ENCODE results near the gene CNTN6.

Gene CNTN6

GRCh38 chr3:1092771-1093170 is at the start of gene CNTN6:
Gene CNTN6 (plus strand): TSS chr3:1093024. CDS start chr3:1148009, 54,985 bp downstream.
- in situ Hi-C loops (cut with MboI; ENCODE audit: low pct_unique_long_range_greater_than_20kb, low sequenced_read_pairs), result no loop called here
- DNase-seq, result no peak

- in situ Hi-C loops (cut with MboI; ENCODE audit: low pct_unique_long_range_greater_than_20kb, low sequenced_read_pairs), result no loop called here
- no peak for DNase-seq
These were observed 44.3 kb upstream of the CNTN6 start for GRCh38 chr3:1048558-1048957.

GRCh38 chr3:1055870-1056269 is 37.0 kb upstream of the CNTN6 start:
- in situ Hi-C loops (cut with MboI; ENCODE audit: low pct_unique_long_range_greater_than_20kb, low sequenced_read_pairs), result no loop called here
- DNase-seq, result no peak

GRCh38 chr3:1056744-1057143 is 36.1 kb upstream of the CNTN6 start:
- no peak for DNase-seq
- in situ Hi-C loops (cut with MboI; ENCODE audit: low pct_unique_long_range_greater_than_20kb, low sequenced_read_pairs), result no loop called here

- DNase-seq, result no peak
- in situ Hi-C loops (cut with MboI; ENCODE audit: low pct_unique_long_range_greater_than_20kb, low sequenced_read_pairs), result no loop called here
These were observed 35.4 kb upstream of the CNTN6 start for GRCh38 chr3:1057436-1057835.

GRCh38 chr3:1068985-1069384 is 23.8 kb upstream of the CNTN6 start:
- in situ Hi-C loops (cut with MboI; ENCODE audit: low pct_unique_long_range_greater_than_20kb, low sequenced_read_pairs), result no loop called here

GRCh38 chr3:1072041-1072440 is 20.8 kb upstream of the CNTN6 start:
- DNase-seq, result no peak
- in situ Hi-C loops (cut with MboI; ENCODE audit: low pct_unique_long_range_greater_than_20kb, low sequenced_read_pairs), result no loop called here

More at GRCh38 chr3:1068985-1069384, 23.8 kb upstream of the CNTN6 start:
- no peak for DNase-seq

GRCh38 chr3:1079662-1080061 is 13.2 kb upstream of the CNTN6 start:
- DNase-seq, result no peak
- in situ Hi-C loops (cut with MboI; ENCODE audit: low pct_unique_long_range_greater_than_20kb, low sequenced_read_pairs), result no loop called here

GRCh38 chr3:1082108-1082507 is 10.7 kb upstream of the CNTN6 start:
- peak; percentile 35 for DNase-seq
- in situ Hi-C loops (cut with MboI; ENCODE audit: low pct_unique_long_range_greater_than_20kb, low sequenced_read_pairs), result no loop called here

GRCh38 chr3:1087066-1087560 is 5.7 kb upstream of the CNTN6 start:
- no peak for DNase-seq
- in situ Hi-C loops (cut with MboI; ENCODE audit: low pct_unique_long_range_greater_than_20kb, low sequenced_read_pairs), result no loop called here

- DNase-seq, result no peak
- in situ Hi-C loops (cut with MboI; ENCODE audit: low pct_unique_long_range_greater_than_20kb, low sequenced_read_pairs), result no loop called here
These were observed 4.3 kb upstream of the CNTN6 start for GRCh38 chr3:1088503-1088902.

- DNase-seq, result no peak
- in situ Hi-C loops (cut with MboI; ENCODE audit: low pct_unique_long_range_greater_than_20kb, low sequenced_read_pairs), result no loop called here
These were observed 1.5 kb upstream of the CNTN6 start for GRCh38 chr3:1091286-1091685.

GRCh38 chr3:1092061-1092460 is 763 bp upstream of the CNTN6 start:
- DNase-seq, result no peak

GRCh38 chr3:1093217-1093616 is 393 bp downstream of the CNTN6 start:
- in situ Hi-C loops (cut with MboI; ENCODE audit: low pct_unique_long_range_greater_than_20kb, low sequenced_read_pairs), result no loop called here
- DNase-seq, result no peak

More at GRCh38 chr3:1092061-1092460, 763 bp upstream of the CNTN6 start:
- in situ Hi-C loops (cut with MboI; ENCODE audit: low pct_unique_long_range_greater_than_20kb, low sequenced_read_pairs), result no loop called here

GRCh38 chr3:1103525-1103924 is 10.7 kb downstream of the CNTN6 start:
- in situ Hi-C loops (cut with MboI; ENCODE audit: low pct_unique_long_range_greater_than_20kb, low sequenced_read_pairs), result no loop called here

GRCh38 chr3:1117843-1118473 is 25.1 kb downstream of the CNTN6 start:
- DNase-seq, result no peak
- in situ Hi-C loops (cut with MboI; ENCODE audit: low pct_unique_long_range_greater_than_20kb, low sequenced_read_pairs), result no loop called here

More at GRCh38 chr3:1103525-1103924, 10.7 kb downstream of the CNTN6 start:
- no peak for DNase-seq

GRCh38 chr3:1131166-1131565 is 38.3 kb downstream of the CNTN6 start:
- in situ Hi-C loops (cut with MboI; ENCODE audit: low pct_unique_long_range_greater_than_20kb, low sequenced_read_pairs), result no loop called here
- DNase-seq, result no peak

- DNase-seq, result no peak
- in situ Hi-C loops (cut with MboI; ENCODE audit: low pct_unique_long_range_greater_than_20kb, low sequenced_read_pairs), result no loop called here
These were observed 42.4 kb downstream of the CNTN6 start for GRCh38 chr3:1135194-1135593.

- no peak for DNase-seq
- in situ Hi-C loops (cut with MboI; ENCODE audit: low pct_unique_long_range_greater_than_20kb, low sequenced_read_pairs), result no loop called here
These were observed 45.2 kb downstream of the CNTN6 start for GRCh38 chr3:1138036-1138435.

GRCh38 chr3:1139071-1139470 is 46.2 kb downstream of the CNTN6 start:
- no peak for DNase-seq
- in situ Hi-C loops (cut with MboI; ENCODE audit: low pct_unique_long_range_greater_than_20kb, low sequenced_read_pairs), result no loop called here

GRCh38 chr3:1147326-1147725 is 54.5 kb downstream of the CNTN6 start:
- in situ Hi-C loops (cut with MboI; ENCODE audit: low pct_unique_long_range_greater_than_20kb, low sequenced_read_pairs), result no loop called here
- no peak for DNase-seq

Measured in KBM-7 (cell line).